HCT116 (cell line): ENCODE results near the gene TIAM1. TPM values are rescaled to one million over a fixed set of nuclear protein-coding genes. Genes with fewer than 3 reads are reported as not detected.

Experiments used
- ATAC-seq: fragments of 200-7000 bp; cut with Tn5 transposase; 2 replicates; pipeline ENCODE4 v1.9.1; 2020; ENCODE audit warnings: mild to moderate bottlenecking, moderate library complexity
- BruUV-seq: library from RNA; stranded (reverse); fragments of 400-500 nt; replicated peaks from 2 replicates; lab custom pipeline; 2021; lab: Mats Ljungman, UMichigan
- CTCF ChIA-PET: fragments of 300-600 bp; sonication (Branson Sonifier 250); formaldehyde crosslinking; loops from one replicate; lab custom pipeline; 2021; ENCODE audit warnings: antibody characterized with exemption; lab: Charles Lee
- POLR2A ChIA-PET: fragments of 300-600, 350-600 bp; sonication (Branson Sonifier 250); formaldehyde crosslinking; loops from one replicate; lab custom pipeline; 2021; ENCODE audit warnings: antibody characterized with exemption; lab: Charles Lee
- RAD21 ChIA-PET, 2 experiments: fragments of 300-600 bp; sonication (Branson Sonifier 250); formaldehyde crosslinking; loops; one replicate each; lab custom pipeline; 2023; ENCODE audit warnings: low total read pairs in 2 of 2; ENCODE audit not compliant: uncharacterized antibody in 2 of 2, unreplicated experiment in 2 of 2, low non-redundant PET in 1 of 2; lab: Charles Lee
- DNase-seq: peaks from one replicate; pipeline ENCODE4 v3.0.0-alpha.2; 2010; ENCODE audit warnings: low read depth, low spot score
- H2AFZ ChIP-seq: fragments of 200-600 bp; shearing (Covaris generic), sonication (generic); 2 replicates; pipeline ENCODE4 v1.6.1; 2017; ENCODE audit warnings: low read depth, mixed run types, mixed read lengths, antibody characterized with exemption, low read length; ENCODE audit not compliant: poor library complexity, severe bottlenecking
- H3K27ac ChIP-seq: 2 replicates; pipeline ENCODE4 v1.5.1; 2012; ENCODE audit warnings: low read depth, low read length
- H3K27me3 ChIP-seq: fragments of 200-600 bp; sonication (generic); 2 replicates; pipeline ENCODE4 v1.6.1; 2016; ENCODE audit warnings: mixed run types, low read length, mixed read lengths; ENCODE audit not compliant: insufficient read depth
- H3K36me3 ChIP-seq, 2 experiments: fragments of 200-500 bp in 1 of 2; fragments of 200-600 bp in 1 of 2; sonication (Bioruptor generic) in 1 of 2; sonication (generic) in 1 of 2; 2 replicates each; pipeline versions ENCODE4 v1.5.1 to v1.6.1; 2014 to 2016; ENCODE audit warnings: low read length in 2 of 2, inconsistent platforms in 1 of 2, mixed read lengths in 1 of 2, mixed run types in 1 of 2; ENCODE audit not compliant: insufficient read depth in 2 of 2, control insufficient read depth in 1 of 2
- H3K4me1 ChIP-seq, 2 experiments: fragments of 200-600 bp in 1 of 2; sonication (generic) in 1 of 2; 2 replicates each; pipeline versions ENCODE4 v1.5.1 to v1.6.1; 2012 to 2017; ENCODE audit warnings: low read length in 2 of 2, inconsistent platforms in 1 of 2, mild to moderate bottlenecking in 1 of 2, mixed read lengths in 1 of 2, mixed run types in 1 of 2, moderate library complexity in 1 of 2; ENCODE audit not compliant: insufficient read depth in 2 of 2, control insufficient read depth in 1 of 2
- H3K4me2 ChIP-seq: fragments of 200-600 bp; sonication (generic); 2 replicates; pipeline ENCODE4 v1.6.1; 2017; ENCODE audit warnings: mixed run types, low read length, mixed read lengths
- H3K4me3 ChIP-seq, 2 experiments: fragments of 200-600 bp in 1 of 2; sonication (generic) in 1 of 2; replicated peaks in 1 of 2; 2 replicates each; pipeline ENCODE4 v1.5.1; 2011 to 2016; ENCODE audit warnings: low read length in 2 of 2, control low read depth in 1 of 2, low read depth in 1 of 2, mild to moderate bottlenecking in 1 of 2, mixed read lengths in 1 of 2, mixed run types in 1 of 2
- H3K79me2 ChIP-seq: fragments of 200-600 bp; sonication (generic); 2 replicates; pipeline ENCODE4 v1.6.1; 2017; ENCODE audit warnings: mild to moderate bottlenecking, mixed run types, low read length, moderate library complexity, mixed read lengths; ENCODE audit not compliant: insufficient read depth
- H3K9ac ChIP-seq: fragments of 200-600 bp; sonication (generic); 2 replicates; pipeline ENCODE4 v1.6.1; 2016; ENCODE audit warnings: low read length, mixed read lengths
- H3K9me2 ChIP-seq: fragments of 200-600 bp; sonication (generic), shearing (Covaris generic); 2 replicates; pipeline ENCODE4 v1.6.1; 2017; ENCODE audit warnings: mixed run types, mild to moderate bottlenecking, moderate library complexity; ENCODE audit not compliant: insufficient read depth
- H3K9me3 ChIP-seq, 2 experiments: fragments of 200-500 bp in 1 of 2; fragments of 200-600 bp in 1 of 2; sonication (Bioruptor generic) in 1 of 2; sonication (generic) in 1 of 2; 2 replicates each; pipeline ENCODE4 v1.6.1; 2014 to 2017; ENCODE audit warnings: low read length in 2 of 2, mixed read lengths in 2 of 2, inconsistent platforms in 1 of 2, low read depth in 1 of 2, mild to moderate bottlenecking in 1 of 2, mixed run types in 1 of 2, moderate library complexity in 1 of 2; ENCODE audit not compliant: control insufficient read depth in 1 of 2, insufficient read depth in 1 of 2
- H4K20me1 ChIP-seq: fragments of 200-600 bp; sonication (generic), shearing (Covaris generic); 2 replicates; pipeline ENCODE4 v1.6.1; 2017; ENCODE audit warnings: mixed run types, mild to moderate bottlenecking, moderate library complexity; ENCODE audit not compliant: insufficient read depth
- CBX3 ChIP-seq: IDR thresholded peaks from 2 replicates; pipeline ENCODE4 v1.6.1; 2012; ENCODE audit warnings: low read depth
- CEBPB ChIP-seq: IDR thresholded peaks from 2 replicates; pipeline ENCODE4 v1.6.1; 2012; ENCODE audit warnings: low read depth
- EGR1 ChIP-seq: IDR thresholded peaks from 2 replicates; pipeline ENCODE4 v1.6.1; 2012; ENCODE audit warnings: low read depth
- ELF1 ChIP-seq: IDR thresholded peaks from 2 replicates; pipeline ENCODE4 v1.6.1; 2012; ENCODE audit warnings: low read depth, borderline replicate concordance
- EZH2 ChIP-seq: fragments of 200-600 bp; sonication (generic); IDR thresholded peaks from 2 replicates; pipeline ENCODE4 v1.6.1; 2017; ENCODE audit warnings: antibody characterized with exemption, mixed run types
- EZH2phosphoT487 ChIP-seq: fragments of 200-600 bp; IDR thresholded peaks from 2 replicates; pipeline ENCODE4 v1.6.1; 2018; ENCODE audit warnings: antibody characterized with exemption, borderline replicate concordance
- FOSL1 ChIP-seq: IDR thresholded peaks from 2 replicates; pipeline ENCODE4 v1.6.1; 2012; ENCODE audit warnings: low read depth
- MAX ChIP-seq: IDR thresholded peaks from 2 replicates; pipeline ENCODE4 v1.6.1; 2012
- POLR2A ChIP-seq: IDR thresholded peaks from 2 replicates; pipeline ENCODE4 v1.7.0; 2011; ENCODE audit warnings: borderline replicate concordance; ENCODE audit not compliant: insufficient read depth, insufficient read length; ENCODE audit errors: extremely low read depth
- POLR2AphosphoS5 ChIP-seq: IDR thresholded peaks from 2 replicates; pipeline ENCODE4 v1.6.1; 2011; ENCODE audit warnings: mild to moderate bottlenecking, low read depth, low read length, moderate library complexity
- RAD21 ChIP-seq: IDR thresholded peaks from 2 replicates; pipeline ENCODE4 v1.6.1; 2012; ENCODE audit warnings: low read depth, mild to moderate bottlenecking
- SP1 ChIP-seq: IDR thresholded peaks from 2 replicates; pipeline ENCODE4 v1.6.1; 2012; ENCODE audit warnings: low read depth
- SRF ChIP-seq: IDR thresholded peaks from 2 replicates; pipeline ENCODE4 v1.6.1; 2012; ENCODE audit warnings: low read depth
- TCF7L2 ChIP-seq: IDR thresholded peaks from 2 replicates; pipeline ENCODE4 v1.7.0; 2011; ENCODE audit warnings: borderline replicate concordance, inconsistent platforms; ENCODE audit not compliant: insufficient read depth, insufficient read length; ENCODE audit errors: extremely low read depth
- YY1 ChIP-seq: IDR thresholded peaks from 2 replicates; pipeline ENCODE4 v1.6.1; 2011; ENCODE audit warnings: low read length, low read depth, moderate library complexity, mild to moderate bottlenecking; ENCODE audit not compliant: insufficient replicate concordance; ENCODE audit errors: extremely low read depth
- ZBTB33 ChIP-seq: IDR thresholded peaks from 2 replicates; pipeline ENCODE4 v1.6.1; 2011; ENCODE audit warnings: mild to moderate bottlenecking, low read length, moderate library complexity; ENCODE audit not compliant: insufficient replicate concordance; ENCODE audit errors: extremely low read depth
- ZFX ChIP-seq: fragments of 450-650 bp; IDR thresholded peaks from 2 replicates; pipeline ENCODE4 v1.6.1; 2017
- intact Hi-C: fragments of 100-400 bp; cut with micrococcal nuclease; formaldehyde crosslinking; loops from 2 replicates; pipeline ENCODE4 v1.10.0; 2022
- total RNA-seq: library from RNA; stranded (reverse); gene quantifications from one replicate; pipeline ENCODE4 v1.2.1, GENCODE V29; 2021; ENCODE audit not compliant: unreplicated experiment
- TF ChIP-seq, protein P1 (sequence below): IDR thresholded peaks from 2 replicates; pipeline ENCODE4 v1.6.1; 2012
- TF ChIP-seq, protein P2 (sequence below): IDR thresholded peaks from 2 replicates; pipeline ENCODE4 v1.6.1; 2012; ENCODE audit warnings: low read depth

Gene TIAM1
- total RNA-seq, 1 experiment from 2014 or later = 47.8 TPM

GRCh38 chr21:31334648-31335121 lies 9.4 kb downstream of the TIAM1 start:
- Histone ChIP-seq H3K4me3 (no peak overlapping the region), H3K9me2 (no peaks in the 10 kb centered on the region), H3K9ac (no peak overlapping the region), H3K36me3 (no peaks in the 10 kb centered on the region), H3K4me1 (peaks cover 27 to 35% of the 10 kb centered on the region in 2 experiments), H3K79me2 (no peaks in the 10 kb centered on the region), H2AFZ (no peak overlapping the region), H4K20me1 (no peaks in the 10 kb centered on the region), H3K4me2 (no peak overlapping the region), H3K27ac (no peak overlapping the region), H3K27me3 (no peaks in the 10 kb centered on the region), H3K9me3 (no peaks in the 10 kb centered on the region)
- POLR2A ChIA-PET = interaction anchor here (0.8 kb wide), 1 partner anchor 13 kb away, joined by 3 read pairs; no protein-coding TSS in a partner anchor
- ATAC-seq (no peak), DNase-seq (no peak)
- no peak for TF ChIP-seq SP1
- TF ChIP-seq EGR1 = no peak
- TF ChIP-seq CBX3 = no peak
- TF ChIP-seq EZH2 = no peak
- no peak for TF ChIP-seq ELF1
- TF ChIP-seq ZFX = no peak
- TF ChIP-seq ZBTB33 = no peak
- no peak for TF ChIP-seq EZH2phosphoT487
- no peak for TF ChIP-seq RAD21
- TF ChIP-seq POLR2A = no peak
- TF ChIP-seq CEBPB = no peak
- TF ChIP-seq YY1 = no peak
- no peak for TF ChIP-seq MAX
- TF ChIP-seq POLR2AphosphoS5 = no peak
- TF ChIP-seq, protein P1, sequence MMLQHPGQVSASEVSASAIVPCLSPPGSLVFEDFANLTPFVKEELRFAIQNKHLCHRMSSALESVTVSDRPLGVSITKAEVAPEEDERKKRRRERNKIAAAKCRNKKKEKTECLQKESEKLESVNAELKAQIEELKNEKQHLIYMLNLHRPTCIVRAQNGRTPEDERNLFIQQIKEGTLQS = no peak
- TF ChIP-seq, protein P2, sequence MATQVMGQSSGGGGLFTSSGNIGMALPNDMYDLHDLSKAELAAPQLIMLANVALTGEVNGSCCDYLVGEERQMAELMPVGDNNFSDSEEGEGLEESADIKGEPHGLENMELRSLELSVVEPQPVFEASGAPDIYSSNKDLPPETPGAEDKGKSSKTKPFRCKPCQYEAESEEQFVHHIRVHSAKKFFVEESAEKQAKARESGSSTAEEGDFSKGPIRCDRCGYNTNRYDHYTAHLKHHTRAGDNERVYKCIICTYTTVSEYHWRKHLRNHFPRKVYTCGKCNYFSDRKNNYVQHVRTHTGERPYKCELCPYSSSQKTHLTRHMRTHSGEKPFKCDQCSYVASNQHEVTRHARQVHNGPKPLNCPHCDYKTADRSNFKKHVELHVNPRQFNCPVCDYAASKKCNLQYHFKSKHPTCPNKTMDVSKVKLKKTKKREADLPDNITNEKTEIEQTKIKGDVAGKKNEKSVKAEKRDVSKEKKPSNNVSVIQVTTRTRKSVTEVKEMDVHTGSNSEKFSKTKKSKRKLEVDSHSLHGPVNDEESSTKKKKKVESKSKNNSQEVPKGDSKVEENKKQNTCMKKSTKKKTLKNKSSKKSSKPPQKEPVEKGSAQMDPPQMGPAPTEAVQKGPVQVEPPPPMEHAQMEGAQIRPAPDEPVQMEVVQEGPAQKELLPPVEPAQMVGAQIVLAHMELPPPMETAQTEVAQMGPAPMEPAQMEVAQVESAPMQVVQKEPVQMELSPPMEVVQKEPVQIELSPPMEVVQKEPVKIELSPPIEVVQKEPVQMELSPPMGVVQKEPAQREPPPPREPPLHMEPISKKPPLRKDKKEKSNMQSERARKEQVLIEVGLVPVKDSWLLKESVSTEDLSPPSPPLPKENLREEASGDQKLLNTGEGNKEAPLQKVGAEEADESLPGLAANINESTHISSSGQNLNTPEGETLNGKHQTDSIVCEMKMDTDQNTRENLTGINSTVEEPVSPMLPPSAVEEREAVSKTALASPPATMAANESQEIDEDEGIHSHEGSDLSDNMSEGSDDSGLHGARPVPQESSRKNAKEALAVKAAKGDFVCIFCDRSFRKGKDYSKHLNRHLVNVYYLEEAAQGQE = no peak
- no peak for TF ChIP-seq SRF
- TF ChIP-seq FOSL1 = no peak
- no peak for TF ChIP-seq TCF7L2
- RAD21 ChIA-PET = no interaction called here
- intact Hi-C loops = no loop called here
- BruUV-seq = TSS peak; percentile 7
- CTCF ChIA-PET = interaction anchor here (1.9 kb wide), 1 partner anchor 13 kb away, joined by 7 read pairs; no protein-coding TSS in a partner anchor
